KBM-7 (cell line): ENCODE measurements around the gene STK4.

Experiments
- DNase-seq: peaks from one replicate; pipeline ENCODE4 v3.0.0-alpha.2; 2015
- in situ Hi-C: fragments of 300-500 bp; cut with MboI; formaldehyde crosslinking; loops from 2 replicates; pipeline ENCODE4 v1.14.3; 2020; ENCODE audit warnings: low sequenced_read_pairs, low pct_unique_long_range_greater_than_20kb, mixed read lengths

STK4 gene

GRCh38 chr20:45095805-45096238 lies 129.5 kb downstream of the STK4 start:
- in situ Hi-C loops, result no loop called here
- peak; percentile 75 for DNase-seq

- DNase-seq, result no peak
- in situ Hi-C loops, result no loop called here
These were observed 130.5 kb downstream of the STK4 start for GRCh38 chr20:45096781-45097180.

DNA sequence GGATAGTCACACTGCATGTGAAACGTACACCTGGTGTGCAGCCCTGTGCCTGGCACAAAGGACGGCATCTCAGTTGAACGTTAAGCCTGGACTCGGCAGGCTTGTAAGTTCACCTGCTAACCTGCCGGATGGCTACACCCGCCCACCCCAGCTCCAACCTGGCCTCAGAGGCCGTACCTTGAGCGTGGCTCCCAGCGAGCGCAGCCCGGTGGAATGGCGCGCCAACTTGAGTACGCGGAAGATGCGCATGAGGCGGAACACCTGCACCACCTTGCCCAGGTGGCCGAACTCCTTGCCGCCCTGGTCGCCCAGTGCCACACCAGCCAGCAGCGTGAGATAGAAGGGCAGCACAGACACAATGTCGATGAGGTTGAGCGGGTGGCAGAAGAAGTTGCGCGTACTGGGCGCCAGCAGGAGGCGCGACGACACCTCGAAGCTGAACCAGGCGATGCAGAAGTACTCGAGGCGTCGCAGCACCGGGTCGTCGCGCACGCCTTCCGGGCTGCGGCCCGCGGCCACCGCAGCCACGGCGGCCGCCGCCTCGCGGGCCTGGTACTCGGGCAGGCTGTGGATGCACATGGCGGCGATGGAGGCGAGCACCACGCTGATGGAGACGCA lies 131.3 kb downstream of the STK4 start:
- DNase-seq, result peak; percentile 42
- in situ Hi-C loops, result no loop called here

DNA sequence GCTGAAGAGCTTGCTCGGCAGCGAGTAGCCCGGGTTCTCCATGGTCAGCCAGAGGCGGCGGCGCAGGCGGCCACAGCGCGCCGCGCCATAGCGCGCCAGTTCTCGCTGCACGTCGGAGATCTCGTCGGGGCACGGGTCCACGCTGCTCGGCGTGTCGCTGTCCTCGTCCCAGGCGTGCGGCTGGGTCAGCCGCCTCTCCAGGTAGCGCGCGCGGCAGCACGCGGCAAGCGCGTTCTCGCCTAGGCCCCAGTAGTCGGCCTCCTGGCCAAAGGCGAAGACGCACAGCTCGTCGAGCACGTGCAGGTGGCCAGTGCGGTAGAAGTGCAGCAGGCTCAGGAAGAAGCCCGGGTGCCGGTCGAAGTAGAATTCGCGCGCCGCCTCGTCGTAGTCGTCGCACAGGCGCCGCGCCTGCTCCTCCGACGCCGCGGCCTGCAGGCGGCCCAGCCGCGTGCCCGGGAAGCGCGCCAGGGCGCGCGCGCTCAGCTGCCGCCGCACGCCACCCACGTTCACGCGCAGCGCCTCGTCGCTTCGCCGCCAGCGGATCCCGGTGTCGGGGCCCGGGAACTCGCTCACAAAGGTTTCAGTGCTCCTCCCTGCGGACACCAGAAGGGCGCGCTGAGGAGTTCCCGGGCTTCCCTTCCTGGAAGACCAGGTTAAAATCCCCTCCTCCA lies 131.9 kb downstream of the STK4 start:
- in situ Hi-C loops, result no loop called here
- DNase-seq, result no peak

GRCh38 chr20:45100563-45101245 lies 134.4 kb downstream of the STK4 start, which contains the start of gene KCNS1:
Gene KCNS1, minus strand, starts transcription at chr20:45101127. Its CDS starts 1,891 bp downstream, at chr20:45099236.
- in situ Hi-C loops, result no loop called here
- DNase-seq, result peak; percentile 59

DNA sequence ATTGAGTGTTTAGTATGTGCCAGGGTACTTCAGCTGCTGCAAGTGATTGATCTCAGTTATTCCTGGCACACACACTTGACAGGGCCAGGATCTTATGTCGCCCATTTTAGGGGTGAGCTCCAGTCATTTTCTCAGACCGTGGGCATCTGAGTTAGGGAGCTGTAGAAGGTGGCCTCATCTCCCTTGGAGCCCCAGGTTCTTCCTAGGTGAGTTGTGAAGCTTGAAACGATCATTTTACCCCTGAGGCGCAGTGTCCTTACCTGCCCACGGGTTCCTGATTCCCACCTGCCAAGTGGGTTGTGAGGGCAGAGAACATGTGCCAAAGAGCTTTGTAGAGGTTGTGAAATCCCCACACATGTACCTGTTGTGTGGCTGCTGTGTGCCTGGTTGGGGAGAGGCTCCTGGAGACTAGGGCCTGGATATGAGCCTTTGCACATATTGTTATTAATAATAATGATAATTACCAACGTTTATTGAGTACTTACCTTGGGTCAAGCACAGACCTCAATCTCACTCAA lies 135.1 kb downstream of the STK4 start:
- DNase-seq, result no peak
- in situ Hi-C loops, result no loop called here

GRCh38 chr20:45103072-45103471 lies 136.8 kb downstream of the STK4 start:
- DNase-seq, result no peak
- in situ Hi-C loops, result no loop called here

DNA sequence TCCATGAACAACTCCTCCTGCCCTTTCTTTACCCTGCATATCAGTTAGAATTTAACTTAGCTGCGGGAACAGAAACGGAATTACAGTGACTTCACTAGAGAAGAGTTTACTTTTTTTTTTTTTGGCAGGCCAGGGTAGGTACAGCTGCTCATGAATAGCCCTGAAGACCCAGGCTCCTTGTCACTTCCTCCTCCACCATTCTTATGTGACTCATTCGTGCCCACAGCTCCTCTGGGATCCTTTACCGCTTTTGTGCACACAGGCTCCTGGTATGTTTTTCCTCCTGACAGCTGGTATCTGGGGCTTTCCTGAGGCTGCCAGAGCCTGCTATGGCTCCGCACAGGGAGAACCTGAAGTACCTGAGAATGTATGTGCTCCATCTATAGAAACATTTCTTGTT lies 138.5 kb downstream of the STK4 start:
- DNase-seq, result peak; percentile 36
- in situ Hi-C loops, result no loop called here

- no peak for DNase-seq
- in situ Hi-C loops, result no loop called here
These were observed 139.0 kb downstream of the STK4 start for GRCh38 chr20:45105317-45105716.

DNA sequence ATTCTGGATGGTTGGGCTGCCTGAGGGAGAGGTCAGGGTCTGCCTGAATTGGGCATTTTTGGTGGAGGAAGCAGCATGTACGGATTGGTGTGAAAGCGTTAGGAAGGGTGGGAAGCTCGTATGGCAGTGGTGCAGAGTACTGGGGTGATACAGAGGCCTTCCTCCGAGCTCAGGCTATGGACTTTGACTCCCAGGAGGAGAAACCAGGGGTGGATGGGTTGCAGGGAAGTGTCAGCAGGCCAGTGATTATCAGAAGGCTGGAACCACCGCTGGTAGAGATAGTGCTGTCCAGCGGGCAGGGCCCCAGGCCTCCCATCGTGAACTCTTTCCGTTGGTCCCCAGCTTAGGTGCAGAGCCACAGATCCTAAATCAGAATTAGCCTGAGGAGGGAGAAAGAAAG lies 143.3 kb downstream of the STK4 start:
- no peak for DNase-seq
- in situ Hi-C loops, result no loop called here

DNA sequence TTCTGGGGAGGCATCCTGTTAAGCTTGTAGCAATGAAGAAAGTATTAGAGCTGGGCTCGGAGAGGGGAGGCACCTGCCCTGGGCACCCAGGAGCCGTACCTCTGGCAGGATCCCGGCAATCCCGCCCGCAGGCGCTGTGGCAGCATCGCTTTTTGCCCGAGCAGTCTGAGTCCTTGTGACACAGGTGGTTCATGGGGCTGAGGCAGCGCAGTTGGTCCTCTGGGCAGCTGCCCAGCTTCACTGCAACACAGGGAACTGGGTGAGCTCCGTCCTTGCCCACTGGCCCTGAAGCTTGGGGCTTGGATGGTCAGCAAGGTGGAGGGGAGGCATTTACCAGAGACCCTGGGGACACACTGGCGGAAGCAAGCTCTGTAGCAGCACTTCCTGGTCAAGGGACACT lies 144.0 kb downstream of the STK4 start:
- in situ Hi-C loops, result no loop called here

GRCh38 chr20:45111285-45111684 lies 145.0 kb downstream of the STK4 start:
- in situ Hi-C loops, result no loop called here
- DNase-seq, result no peak

More for the DNA sequence above, 144.0 kb downstream of the STK4 start:
- DNase-seq, result no peak

DNA sequence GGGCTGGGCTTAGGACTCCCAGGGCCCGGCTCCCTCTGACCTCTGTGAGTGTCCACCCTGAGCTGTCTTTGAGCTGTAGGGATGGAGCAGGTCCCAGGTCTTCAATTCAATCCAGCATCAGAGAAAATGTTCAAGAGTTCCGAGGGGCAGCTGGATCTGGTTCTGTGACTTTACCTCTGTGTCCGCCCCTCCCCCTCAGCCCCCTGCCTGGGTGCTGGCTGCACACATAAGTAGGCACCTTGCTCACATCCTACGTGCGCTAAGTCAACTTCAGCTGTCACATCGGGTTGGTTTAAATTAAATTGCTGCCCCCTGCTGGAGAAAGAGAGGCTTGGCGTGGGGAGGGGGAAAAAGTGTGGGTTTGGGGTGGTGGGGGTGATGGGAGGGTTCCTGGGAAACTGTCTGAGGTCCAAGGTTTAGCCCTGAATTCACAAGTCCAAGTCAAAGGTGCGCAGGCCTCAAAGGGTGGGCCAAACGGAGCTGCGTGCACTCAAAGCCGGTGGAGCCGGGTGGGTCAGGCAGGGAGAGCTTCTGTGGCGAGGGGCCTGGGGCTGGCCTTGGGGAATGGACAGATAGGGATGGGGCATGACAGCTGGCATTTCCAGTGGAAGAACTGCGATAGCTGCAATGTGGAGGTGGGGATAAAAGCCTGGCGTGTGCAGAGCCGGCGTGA lies 145.6 kb downstream of the STK4 start:
- DNase-seq, result peak; percentile 15
- in situ Hi-C loops, result no loop called here

DNA sequence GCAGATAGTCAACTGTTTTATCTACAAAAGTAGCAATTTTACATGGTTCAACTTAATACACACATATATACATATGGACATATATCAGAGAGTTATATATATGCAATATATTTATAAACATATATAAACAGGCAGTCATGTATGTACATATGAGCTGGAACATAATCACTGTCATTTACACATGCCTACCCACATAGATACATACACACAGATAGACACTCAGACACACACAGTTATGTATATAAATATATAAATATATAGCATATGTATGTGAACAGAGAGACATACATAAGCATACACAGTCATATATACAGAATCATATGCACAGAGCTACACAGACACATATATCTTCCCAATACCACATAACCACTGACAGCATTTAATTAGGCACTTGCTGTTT lies 146.4 kb downstream of the STK4 start:
- in situ Hi-C loops, result no loop called here
- DNase-seq, result no peak

DNA sequence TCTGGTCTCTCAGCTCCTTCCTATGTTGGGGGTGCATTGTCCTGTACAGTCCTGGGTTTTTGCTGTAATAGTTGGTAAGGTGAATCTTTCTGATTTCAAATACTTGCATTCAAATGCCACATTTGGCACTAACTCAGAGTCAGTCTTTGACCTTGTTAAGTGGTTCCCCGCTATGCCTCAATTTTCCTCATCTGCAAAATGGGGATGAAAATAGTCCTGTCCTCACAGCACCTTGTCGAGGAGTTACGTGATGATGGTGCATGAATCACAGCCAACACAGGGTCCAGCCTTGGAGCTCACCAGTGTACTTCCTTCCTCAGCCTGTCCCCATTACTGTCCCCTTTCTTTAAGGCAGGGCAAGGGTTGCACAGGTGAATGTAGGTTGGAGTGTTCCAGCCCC lies 147.6 kb downstream of the STK4 start:
- in situ Hi-C loops, result no loop called here

GRCh38 chr20:45114465-45115385 lies 148.4 kb downstream of the STK4 start, which contains the start of gene WFDC5:
Gene WFDC5, minus strand, starts transcription at chr20:45115174. Its CDS starts 91 bp downstream, at chr20:45115083.
- DNase-seq, result no peak
- in situ Hi-C loops, result no loop called here

More for the DNA sequence above, 147.6 kb downstream of the STK4 start:
- DNase-seq, result no peak

- in situ Hi-C loops, result no loop called here
- DNase-seq, result no peak
These were observed 149.1 kb downstream of the STK4 start for GRCh38 chr20:45115386-45115774.

DNA sequence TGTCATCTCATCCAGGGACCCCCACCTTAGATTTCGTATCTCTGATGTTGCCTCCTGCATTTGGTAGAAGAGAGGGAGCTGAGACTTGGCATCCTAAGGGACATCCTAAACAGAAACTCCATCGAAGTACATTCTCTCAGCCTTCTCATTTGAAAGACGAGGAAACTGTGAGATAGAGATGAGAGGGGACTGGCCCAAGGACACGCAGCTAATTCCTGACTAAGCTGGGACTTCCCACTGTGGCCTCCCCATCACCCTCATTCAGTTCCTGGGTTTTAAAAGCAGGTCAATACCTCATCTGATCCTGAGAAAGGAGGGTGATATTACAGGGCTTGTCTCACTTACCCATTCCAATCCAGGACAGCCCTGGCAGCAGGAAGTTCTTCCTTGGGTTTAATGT lies 149.5 kb downstream of the STK4 start:
- in situ Hi-C loops, result no loop called here
- DNase-seq, result no peak

- DNase-seq, result no peak
These were observed 151.3 kb downstream of the STK4 start for GRCh38 chr20:45117581-45117980.

More at GRCh38 chr20:45117581-45117980, 151.3 kb downstream of the STK4 start:
- in situ Hi-C loops, result no loop called here
